GM23338 (cell line): ENCODE data around the gene SF3A1. TPM values are rescaled to one million over a fixed set of nuclear protein-coding genes. Genes with fewer than 3 reads are reported as not detected.

Source experiments
- ATAC-seq: fragments of 200-7000 bp; cut with Tn5 transposase; 3 replicates; pipeline ENCODE4 v1.9.1; 2020
- DNase-seq: peaks from one replicate; pipeline ENCODE4 v3.0.0-alpha.2; 2015; ENCODE audit warnings: low spot score
- H2AFZ ChIP-seq: fragments of 200-600 bp; sonication (generic); 2 replicates; pipeline ENCODE4 v1.8.0; 2016; ENCODE audit warnings: antibody characterized with exemption, mild to moderate bottlenecking, moderate library complexity
- H3F3A ChIP-seq: fragments of 200-600 bp; sonication (generic); replicated peaks from 2 replicates; pipeline ENCODE4 v1.8.0; 2017; ENCODE audit warnings: antibody characterized with exemption, mixed run types, low read depth
- H3K27ac ChIP-seq: fragments of 200-600 bp; sonication (generic); 2 replicates; pipeline ENCODE4 v1.6.1; 2016; ENCODE audit warnings: low read depth
- H3K27me3 ChIP-seq: fragments of 200-600 bp; sonication (generic); 2 replicates; pipeline ENCODE4 v1.8.0; 2016; ENCODE audit warnings: mild to moderate bottlenecking, mixed run types, moderate library complexity; ENCODE audit not compliant: insufficient read depth
- H3K36me3 ChIP-seq: fragments of 200-600 bp; sonication (generic); 2 replicates; pipeline ENCODE4 v1.8.0; 2016; ENCODE audit warnings: mild to moderate bottlenecking; ENCODE audit not compliant: insufficient read depth
- H3K4me1 ChIP-seq: fragments of 200-600 bp; sonication (generic); 2 replicates; pipeline ENCODE4 v1.8.0; 2016; ENCODE audit warnings: mild to moderate bottlenecking, moderate library complexity; ENCODE audit not compliant: insufficient read depth
- H3K4me2 ChIP-seq: fragments of 200-600 bp; sonication (generic); 2 replicates; pipeline ENCODE4 v1.7.1; 2017; ENCODE audit warnings: mixed run types
- H3K4me3 ChIP-seq: fragments of 200-600 bp; sonication (generic); 2 replicates; pipeline ENCODE4 v1.6.1; 2016; ENCODE audit warnings: mixed run types
- H3K79me2 ChIP-seq: fragments of 200-600 bp; sonication (generic); replicated peaks from 2 replicates; pipeline ENCODE4 v1.8.0; 2017; ENCODE audit warnings: mild to moderate bottlenecking; ENCODE audit not compliant: insufficient read depth
- H3K9me2 ChIP-seq: fragments of 200-600 bp; sonication (generic); 2 replicates; pipeline ENCODE4 v1.8.0; 2017; ENCODE audit not compliant: insufficient read depth
- H4K20me1 ChIP-seq: fragments of 200-600 bp; sonication (generic); replicated peaks from 2 replicates; pipeline ENCODE4 v1.8.0; 2017; ENCODE audit warnings: mild to moderate bottlenecking; ENCODE audit not compliant: insufficient read depth
- H3K27ac Mint-ChIP-seq: 2 replicates; pipeline ENCODE4 v1.8.0; 2020; ENCODE audit warnings: inconsistent platforms, mild to moderate bottlenecking, moderate library complexity, mixed read lengths
- H3K27me3 Mint-ChIP-seq: 3 replicates; pipeline ENCODE4 v1.8.0; 2022; ENCODE audit warnings: low read depth, mild to moderate bottlenecking, moderate library complexity, mixed read lengths, inconsistent platforms; ENCODE audit not compliant: insufficient read depth, poor library complexity
- H3K36me3 Mint-ChIP-seq: 3 replicates; pipeline ENCODE4 v1.8.0; 2021; ENCODE audit warnings: low read depth, mild to moderate bottlenecking, inconsistent platforms, moderate library complexity, mixed read lengths
- H3K4me1 Mint-ChIP-seq: 3 replicates; pipeline ENCODE4 v1.8.0; 2020; ENCODE audit warnings: mild to moderate bottlenecking, inconsistent platforms, mixed read lengths
- H3K4me3 Mint-ChIP-seq: 3 replicates; pipeline ENCODE4 v1.8.0; 2021; ENCODE audit warnings: moderate library complexity, mild to moderate bottlenecking, inconsistent platforms, mixed read lengths
- H3K9me3 Mint-ChIP-seq: 3 replicates; pipeline ENCODE4 v1.8.0; 2020; ENCODE audit warnings: moderate library complexity, mild to moderate bottlenecking, inconsistent platforms, mixed read lengths
- CREB1 ChIP-seq: fragments of 250-450 bp; sonication (Bioruptor Pico); IDR thresholded peaks from 2 replicates; pipeline ENCODE4 v1.5.0; 2020; ENCODE audit warnings: low read depth, mild to moderate bottlenecking, moderate library complexity
- EZH2 ChIP-seq: fragments of 200-600 bp; sonication (generic); IDR thresholded peaks from one replicate; pipeline ENCODE4 v1.8.0; 2017; ENCODE audit warnings: antibody characterized with exemption, mild to moderate bottlenecking, low read depth; ENCODE audit not compliant: unreplicated experiment
- EZH2phosphoT487 ChIP-seq: fragments of 200-600 bp; sonication (generic); IDR thresholded peaks from one replicate; pipeline ENCODE4 v1.8.1; 2018; ENCODE audit warnings: antibody characterized with exemption; ENCODE audit not compliant: unreplicated experiment
- JUNB ChIP-seq: IDR thresholded peaks from one replicate; pipeline ENCODE4 v1.6.1; 2016; ENCODE audit warnings: antibody characterized with exemption; ENCODE audit not compliant: unreplicated experiment
- NANOG ChIP-seq: IDR thresholded peaks from 2 replicates; pipeline ENCODE4 v1.6.1; 2016; ENCODE audit warnings: antibody characterized with exemption, borderline replicate concordance
- POLR2AphosphoS5 ChIP-seq: IDR thresholded peaks from 2 replicates; pipeline ENCODE4 v1.6.1; 2016; ENCODE audit warnings: antibody characterized with exemption, low read depth
- STAT1 ChIP-seq: IDR thresholded peaks from one replicate; pipeline ENCODE4 v1.6.1; 2016; ENCODE audit warnings: antibody characterized with exemption; ENCODE audit not compliant: unreplicated experiment
- ZNF114 ChIP-seq: fragments of 250-450 bp; sonication (Bioruptor Pico); IDR thresholded peaks from 2 replicates; pipeline ENCODE4 v1.5.0; 2020; ENCODE audit warnings: mild to moderate bottlenecking, moderate library complexity
- ZNF331 ChIP-seq: fragments of 250-450 bp; sonication (Bioruptor Pico); IDR thresholded peaks from 2 replicates; pipeline ENCODE4 v1.5.0; 2020; ENCODE audit warnings: low read depth, mild to moderate bottlenecking, moderate library complexity
- polyA plus RNA-seq: library from polyadenylated mRNA; unstranded; fragments of >200 nt; fragmentation: Nextera tagmentation; extraction: Ambion mirVana; gene quantifications from 2 replicates; pipeline ENCODE4 v1.2.1, GENCODE V29; 2016
- total RNA-seq: library from RNA; depleted of rRNA; stranded (reverse); fragments of >200 nt; shearing (Covaris generic); gene quantifications from 2 replicates; pipeline ENCODE4 v1.2.3, GENCODE V29; 2014
- TF ChIP-seq, protein P1 (sequence below): fragments of 250-450 bp; sonication (Bioruptor Pico); IDR thresholded peaks from 2 replicates; pipeline ENCODE4 v1.5.0; 2020; ENCODE audit warnings: mild to moderate bottlenecking, moderate library complexity
- TF ChIP-seq, protein P2 (sequence below): IDR thresholded peaks from 2 replicates; pipeline ENCODE4 v1.6.1; 2016; ENCODE audit warnings: antibody characterized with exemption
- TF ChIP-seq, protein P3 (sequence below): IDR thresholded peaks from one replicate; pipeline ENCODE4 v1.6.1; 2018; ENCODE audit warnings: antibody characterized with exemption; ENCODE audit not compliant: unreplicated experiment
- TF ChIP-seq, protein P4 (sequence below), 2 experiments: fragments of 200-600 bp in 1 of 2; sonication (generic) in 1 of 2; conservative IDR thresholded peaks; 2 replicates each; pipeline versions ENCODE4 v1.5.1 to v1.6.1; 2016 to 2017; ENCODE audit warnings: antibody characterized with exemption in 2 of 2, low read depth in 2 of 2, mild to moderate bottlenecking in 2 of 2, moderate library complexity in 1 of 2

Gene SF3A1
- total and polyA plus RNA-seq, 2 experiments from 2014 or later: 107 to 108 TPM

DNA sequence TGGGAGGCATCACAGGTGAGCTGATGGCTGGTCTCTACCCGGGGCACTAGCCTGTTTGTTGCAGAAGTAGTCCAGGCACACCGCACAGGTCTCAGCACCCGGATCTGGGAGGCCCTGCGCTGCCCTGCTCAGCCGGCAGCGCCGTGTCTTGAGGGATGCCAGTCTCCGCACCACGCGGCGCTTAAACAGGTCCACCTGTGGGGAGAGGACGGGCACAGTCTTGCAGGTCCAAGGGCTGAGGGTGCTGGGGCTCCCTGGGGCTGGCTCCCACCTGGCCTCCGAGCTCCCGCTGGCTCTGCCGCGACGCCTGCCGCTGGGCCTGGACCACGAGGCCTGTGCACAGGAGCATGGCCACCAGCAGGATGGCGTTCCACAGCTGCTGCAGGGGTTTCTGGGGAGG is 23.3 kb upstream of the SF3A1 start:
- ATAC-seq (no peak), DNase-seq (no peak)
- Mint-ChIP-seq H3K36me3 (peaks cover 19% of the 10 kb centered on the region), H3K4me3 (no peak overlapping the region), H3K27me3 (peaks cover 9% of the 10 kb centered on the region), H3K4me1 (no peaks in the 10 kb centered on the region), H3K27ac (no peak overlapping the region), H3K9me3 (no peaks in the 10 kb centered on the region)
- no peak overlapping the region for H3K4me2 ChIP-seq
- H3K9me2 ChIP-seq: no peaks in the 10 kb centered on the region
- H2AFZ ChIP-seq: no peak overlapping the region
- no peaks in the 10 kb centered on the region for H3K27me3 ChIP-seq
- no peaks in the 10 kb centered on the region for H3K79me2 ChIP-seq
- no peaks in the 10 kb centered on the region for H3K4me1 ChIP-seq
- TF ChIP-seq, protein P1, sequence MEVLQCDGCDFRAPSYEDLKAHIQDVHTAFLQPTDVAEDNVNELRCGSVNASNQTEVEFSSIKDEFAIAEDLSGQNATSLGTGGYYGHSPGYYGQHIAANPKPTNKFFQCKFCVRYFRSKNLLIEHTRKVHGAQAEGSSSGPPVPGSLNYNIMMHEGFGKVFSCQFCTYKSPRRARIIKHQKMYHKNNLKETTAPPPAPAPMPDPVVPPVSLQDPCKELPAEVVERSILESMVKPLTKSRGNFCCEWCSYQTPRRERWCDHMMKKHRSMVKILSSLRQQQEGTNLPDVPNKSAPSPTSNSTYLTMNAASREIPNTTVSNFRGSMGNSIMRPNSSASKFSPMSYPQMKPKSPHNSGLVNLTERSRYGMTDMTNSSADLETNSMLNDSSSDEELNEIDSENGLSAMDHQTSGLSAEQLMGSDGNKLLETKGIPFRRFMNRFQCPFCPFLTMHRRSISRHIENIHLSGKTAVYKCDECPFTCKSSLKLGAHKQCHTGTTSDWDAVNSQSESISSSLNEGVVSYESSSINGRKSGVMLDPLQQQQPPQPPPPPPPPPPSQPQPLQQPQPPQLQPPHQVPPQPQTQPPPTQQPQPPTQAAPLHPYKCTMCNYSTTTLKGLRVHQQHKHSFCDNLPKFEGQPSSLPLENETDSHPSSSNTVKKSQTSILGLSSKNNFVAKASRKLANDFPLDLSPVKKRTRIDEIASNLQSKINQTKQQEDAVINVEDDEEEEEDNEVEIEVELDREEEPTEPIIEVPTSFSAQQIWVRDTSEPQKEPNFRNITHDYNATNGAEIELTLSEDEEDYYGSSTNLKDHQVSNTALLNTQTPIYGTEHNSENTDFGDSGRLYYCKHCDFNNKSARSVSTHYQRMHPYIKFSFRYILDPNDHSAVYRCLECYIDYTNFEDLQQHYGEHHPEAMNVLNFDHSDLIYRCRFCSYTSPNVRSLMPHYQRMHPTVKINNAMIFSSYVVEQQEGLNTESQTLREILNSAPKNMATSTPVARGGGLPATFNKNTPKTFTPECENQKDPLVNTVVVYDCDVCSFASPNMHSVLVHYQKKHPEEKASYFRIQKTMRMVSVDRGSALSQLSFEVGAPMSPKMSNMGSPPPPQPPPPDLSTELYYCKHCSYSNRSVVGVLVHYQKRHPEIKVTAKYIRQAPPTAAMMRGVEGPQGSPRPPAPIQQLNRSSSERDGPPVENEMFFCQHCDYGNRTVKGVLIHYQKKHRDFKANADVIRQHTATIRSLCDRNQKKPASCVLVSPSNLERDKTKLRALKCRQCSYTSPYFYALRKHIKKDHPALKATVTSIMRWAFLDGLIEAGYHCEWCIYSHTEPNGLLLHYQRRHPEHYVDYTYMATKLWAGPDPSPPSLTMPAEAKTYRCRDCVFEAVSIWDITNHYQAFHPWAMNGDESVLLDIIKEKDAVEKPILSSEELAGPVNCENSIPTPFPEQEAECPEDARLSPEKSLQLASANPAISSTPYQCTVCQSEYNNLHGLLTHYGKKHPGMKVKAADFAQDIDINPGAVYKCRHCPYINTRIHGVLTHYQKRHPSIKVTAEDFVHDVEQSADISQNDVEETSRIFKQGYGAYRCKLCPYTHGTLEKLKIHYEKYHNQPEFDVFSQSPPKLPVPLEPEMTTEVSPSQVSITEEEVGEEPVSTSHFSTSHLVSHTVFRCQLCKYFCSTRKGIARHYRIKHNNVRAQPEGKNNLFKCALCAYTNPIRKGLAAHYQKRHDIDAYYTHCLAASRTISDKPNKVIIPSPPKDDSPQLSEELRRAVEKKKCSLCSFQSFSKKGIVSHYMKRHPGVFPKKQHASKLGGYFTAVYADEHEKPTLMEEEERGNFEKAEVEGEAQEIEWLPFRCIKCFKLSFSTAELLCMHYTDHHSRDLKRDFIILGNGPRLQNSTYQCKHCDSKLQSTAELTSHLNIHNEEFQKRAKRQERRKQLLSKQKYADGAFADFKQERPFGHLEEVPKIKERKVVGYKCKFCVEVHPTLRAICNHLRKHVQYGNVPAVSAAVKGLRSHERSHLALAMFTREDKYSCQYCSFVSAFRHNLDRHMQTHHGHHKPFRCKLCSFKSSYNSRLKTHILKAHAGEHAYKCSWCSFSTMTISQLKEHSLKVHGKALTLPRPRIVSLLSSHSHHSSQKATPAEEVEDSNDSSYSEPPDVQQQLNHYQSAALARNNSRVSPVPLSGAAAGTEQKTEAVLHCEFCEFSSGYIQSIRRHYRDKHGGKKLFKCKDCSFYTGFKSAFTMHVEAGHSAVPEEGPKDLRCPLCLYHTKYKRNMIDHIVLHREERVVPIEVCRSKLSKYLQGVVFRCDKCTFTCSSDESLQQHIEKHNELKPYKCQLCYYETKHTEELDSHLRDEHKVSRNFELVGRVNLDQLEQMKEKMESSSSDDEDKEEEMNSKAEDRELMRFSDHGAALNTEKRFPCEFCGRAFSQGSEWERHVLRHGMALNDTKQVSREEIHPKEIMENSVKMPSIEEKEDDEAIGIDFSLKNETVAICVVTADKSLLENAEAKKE (CRISPR knock-in tag): no peak
- TF ChIP-seq POLR2AphosphoS5: no peak
- TF ChIP-seq EZH2phosphoT487: no peak
- TF ChIP-seq, protein P2, sequence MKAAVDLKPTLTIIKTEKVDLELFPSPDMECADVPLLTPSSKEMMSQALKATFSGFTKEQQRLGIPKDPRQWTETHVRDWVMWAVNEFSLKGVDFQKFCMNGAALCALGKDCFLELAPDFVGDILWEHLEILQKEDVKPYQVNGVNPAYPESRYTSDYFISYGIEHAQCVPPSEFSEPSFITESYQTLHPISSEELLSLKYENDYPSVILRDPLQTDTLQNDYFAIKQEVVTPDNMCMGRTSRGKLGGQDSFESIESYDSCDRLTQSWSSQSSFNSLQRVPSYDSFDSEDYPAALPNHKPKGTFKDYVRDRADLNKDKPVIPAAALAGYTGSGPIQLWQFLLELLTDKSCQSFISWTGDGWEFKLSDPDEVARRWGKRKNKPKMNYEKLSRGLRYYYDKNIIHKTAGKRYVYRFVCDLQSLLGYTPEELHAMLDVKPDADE: no peak
- no peak for TF ChIP-seq STAT1
- no peak for TF ChIP-seq NANOG
- TF ChIP-seq, protein P3, sequence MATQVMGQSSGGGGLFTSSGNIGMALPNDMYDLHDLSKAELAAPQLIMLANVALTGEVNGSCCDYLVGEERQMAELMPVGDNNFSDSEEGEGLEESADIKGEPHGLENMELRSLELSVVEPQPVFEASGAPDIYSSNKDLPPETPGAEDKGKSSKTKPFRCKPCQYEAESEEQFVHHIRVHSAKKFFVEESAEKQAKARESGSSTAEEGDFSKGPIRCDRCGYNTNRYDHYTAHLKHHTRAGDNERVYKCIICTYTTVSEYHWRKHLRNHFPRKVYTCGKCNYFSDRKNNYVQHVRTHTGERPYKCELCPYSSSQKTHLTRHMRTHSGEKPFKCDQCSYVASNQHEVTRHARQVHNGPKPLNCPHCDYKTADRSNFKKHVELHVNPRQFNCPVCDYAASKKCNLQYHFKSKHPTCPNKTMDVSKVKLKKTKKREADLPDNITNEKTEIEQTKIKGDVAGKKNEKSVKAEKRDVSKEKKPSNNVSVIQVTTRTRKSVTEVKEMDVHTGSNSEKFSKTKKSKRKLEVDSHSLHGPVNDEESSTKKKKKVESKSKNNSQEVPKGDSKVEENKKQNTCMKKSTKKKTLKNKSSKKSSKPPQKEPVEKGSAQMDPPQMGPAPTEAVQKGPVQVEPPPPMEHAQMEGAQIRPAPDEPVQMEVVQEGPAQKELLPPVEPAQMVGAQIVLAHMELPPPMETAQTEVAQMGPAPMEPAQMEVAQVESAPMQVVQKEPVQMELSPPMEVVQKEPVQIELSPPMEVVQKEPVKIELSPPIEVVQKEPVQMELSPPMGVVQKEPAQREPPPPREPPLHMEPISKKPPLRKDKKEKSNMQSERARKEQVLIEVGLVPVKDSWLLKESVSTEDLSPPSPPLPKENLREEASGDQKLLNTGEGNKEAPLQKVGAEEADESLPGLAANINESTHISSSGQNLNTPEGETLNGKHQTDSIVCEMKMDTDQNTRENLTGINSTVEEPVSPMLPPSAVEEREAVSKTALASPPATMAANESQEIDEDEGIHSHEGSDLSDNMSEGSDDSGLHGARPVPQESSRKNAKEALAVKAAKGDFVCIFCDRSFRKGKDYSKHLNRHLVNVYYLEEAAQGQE: no peak
- no peak for TF ChIP-seq JUNB
- TF ChIP-seq, protein P4, sequence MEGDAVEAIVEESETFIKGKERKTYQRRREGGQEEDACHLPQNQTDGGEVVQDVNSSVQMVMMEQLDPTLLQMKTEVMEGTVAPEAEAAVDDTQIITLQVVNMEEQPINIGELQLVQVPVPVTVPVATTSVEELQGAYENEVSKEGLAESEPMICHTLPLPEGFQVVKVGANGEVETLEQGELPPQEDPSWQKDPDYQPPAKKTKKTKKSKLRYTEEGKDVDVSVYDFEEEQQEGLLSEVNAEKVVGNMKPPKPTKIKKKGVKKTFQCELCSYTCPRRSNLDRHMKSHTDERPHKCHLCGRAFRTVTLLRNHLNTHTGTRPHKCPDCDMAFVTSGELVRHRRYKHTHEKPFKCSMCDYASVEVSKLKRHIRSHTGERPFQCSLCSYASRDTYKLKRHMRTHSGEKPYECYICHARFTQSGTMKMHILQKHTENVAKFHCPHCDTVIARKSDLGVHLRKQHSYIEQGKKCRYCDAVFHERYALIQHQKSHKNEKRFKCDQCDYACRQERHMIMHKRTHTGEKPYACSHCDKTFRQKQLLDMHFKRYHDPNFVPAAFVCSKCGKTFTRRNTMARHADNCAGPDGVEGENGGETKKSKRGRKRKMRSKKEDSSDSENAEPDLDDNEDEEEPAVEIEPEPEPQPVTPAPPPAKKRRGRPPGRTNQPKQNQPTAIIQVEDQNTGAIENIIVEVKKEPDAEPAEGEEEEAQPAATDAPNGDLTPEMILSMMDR (conservative IDR thresholded peaks at IDR 0.05; ENCODE audit: low read depth in 2 of 2): no peak
- TF ChIP-seq CREB1 (CRISPR knock-in tag): no peak
- TF ChIP-seq ZNF114 (CRISPR knock-in tag): no peak
- TF ChIP-seq ZNF331: no peak
- TF ChIP-seq EZH2: no peak
- no peaks in the 10 kb centered on the region for H4K20me1 ChIP-seq
- no peak overlapping the region for H3K27ac ChIP-seq
- H3K4me3 ChIP-seq: no peak overlapping the region
- H3F3A ChIP-seq: no peaks in the 10 kb centered on the region
- no peaks in the 10 kb centered on the region for H3K36me3 ChIP-seq
